ENCODE measurements around the gene PRIMPOL.
"Not testable (repeated sequence)": the region's sequence is repeated elsewhere in the genome, so short reads cannot be mapped to it uniquely, and the experiment has no call there.

Gene PRIMPOL

DNA sequence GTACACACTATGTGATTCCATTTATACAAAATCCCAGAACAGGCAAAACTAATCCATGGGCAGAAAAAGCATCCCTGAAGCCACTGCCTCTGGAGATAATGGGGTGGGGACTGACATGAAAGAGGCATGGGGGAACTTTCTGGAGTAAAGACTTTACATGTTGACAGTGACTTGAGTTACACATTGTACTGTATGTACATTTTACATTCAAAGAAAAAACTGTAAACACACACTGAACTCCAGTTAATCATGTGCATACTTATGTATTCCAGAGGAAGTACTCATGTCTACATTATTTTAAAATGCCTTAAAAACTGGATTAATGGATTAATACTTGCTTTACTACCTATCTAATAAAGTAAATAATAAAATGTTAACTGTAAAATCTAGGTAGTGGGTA is 62.8 kb downstream of the PRIMPOL start:
- no peak for DNase-seq (ENCODE audit: low read depth)

DNA sequence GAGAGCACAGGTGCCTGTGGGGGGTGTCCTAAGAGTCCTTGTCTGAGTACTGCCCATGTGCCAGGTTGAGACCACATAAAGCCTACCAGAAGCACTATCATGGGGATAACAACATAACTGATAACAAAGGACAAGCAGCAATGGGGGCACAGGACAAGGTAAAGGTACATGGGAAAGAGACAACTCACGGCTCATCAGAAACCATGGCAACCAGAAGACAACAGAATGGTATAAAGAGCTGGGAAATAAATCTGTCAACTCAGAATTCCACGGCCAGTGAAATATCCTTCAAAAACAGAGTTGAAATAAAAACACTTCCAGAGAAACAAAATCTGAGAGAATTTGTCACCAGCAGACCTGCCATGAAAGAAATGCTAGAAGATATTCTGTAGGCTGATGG is 64.3 kb downstream of the PRIMPOL start:
- no peak for DNase-seq (ENCODE audit: low read depth)

DNA sequence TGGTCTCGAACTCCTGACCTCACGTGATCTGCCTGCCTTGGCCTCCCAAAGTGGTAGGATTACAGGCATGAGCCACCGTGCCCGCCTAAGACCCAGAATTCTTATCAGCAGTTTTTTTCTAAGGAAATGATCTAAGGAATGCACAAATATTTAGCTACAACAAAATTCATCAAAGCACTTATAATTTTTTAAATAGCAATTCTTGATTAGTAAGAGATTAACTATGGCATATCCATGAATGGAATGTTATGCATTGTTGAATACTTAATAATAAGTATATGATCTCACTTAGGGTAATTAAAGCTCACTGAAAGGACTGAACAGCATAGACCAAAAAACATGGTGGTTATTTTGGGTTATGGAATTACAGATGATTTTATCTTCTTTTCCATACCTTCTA is 66.0 kb downstream of the PRIMPOL start:
- no peak for DNase-seq (ENCODE audit: low read depth)

DNA sequence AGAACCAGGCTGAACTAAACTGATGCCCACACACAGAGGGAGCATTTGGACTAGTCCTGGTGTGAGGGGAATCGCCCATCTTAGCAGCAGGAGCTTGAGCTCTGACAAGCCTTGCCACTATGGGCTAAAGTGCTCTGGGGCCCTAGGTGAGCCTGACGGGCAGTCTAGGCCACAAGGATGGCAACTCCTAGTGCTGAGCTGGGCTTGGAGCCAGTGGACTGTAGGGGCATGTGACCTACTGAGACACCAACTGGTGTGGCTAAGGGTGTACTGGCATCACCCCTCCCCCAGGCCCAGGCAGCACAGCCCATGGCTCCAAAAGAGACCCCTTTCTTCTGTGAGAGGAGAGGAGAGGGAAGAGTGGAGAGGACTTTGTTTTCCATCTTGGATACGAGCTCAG is 69.9 kb downstream of the PRIMPOL start:
- DNase-seq (ENCODE audit: low read depth) = no peak

DNA sequence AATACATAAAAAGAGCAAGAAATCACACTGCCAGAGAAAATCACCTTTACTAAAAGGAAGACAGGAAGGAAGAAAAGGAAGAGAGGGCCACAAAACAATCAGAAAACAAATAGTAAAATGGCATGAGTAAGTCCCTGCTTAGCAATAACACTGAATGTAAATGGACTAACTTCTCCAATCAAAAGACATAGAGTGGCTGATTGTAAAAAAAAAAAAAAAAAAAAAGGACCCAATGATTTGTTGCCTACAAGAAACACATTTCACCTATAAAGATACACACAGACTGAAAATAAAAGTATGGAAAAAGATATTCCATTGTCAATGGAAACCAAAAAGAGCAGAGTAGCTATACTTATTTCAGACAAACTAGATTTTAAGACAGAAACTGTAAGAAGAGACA is 71.7 kb downstream of the PRIMPOL start:
- no peak for DNase-seq (ENCODE audit: low read depth)

DNA sequence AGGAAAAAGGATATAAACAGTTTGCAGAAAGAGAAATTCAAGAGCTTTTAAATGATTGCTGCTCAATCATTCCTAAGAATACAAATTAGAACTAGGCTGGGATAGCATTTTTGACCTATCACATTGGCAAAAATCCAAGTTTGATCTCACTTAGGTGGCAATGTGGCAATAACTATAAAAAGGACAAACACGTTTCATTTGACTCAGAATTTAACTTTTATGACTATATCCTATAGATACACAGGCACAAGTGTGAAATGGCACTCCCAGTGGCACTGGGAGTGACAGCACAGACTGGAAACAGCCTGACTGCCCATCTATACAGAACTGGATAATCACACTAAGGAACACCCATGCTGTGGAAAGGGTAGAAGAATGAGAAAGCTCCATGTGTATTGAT is 73.3 kb downstream of the PRIMPOL start:
- DNase-seq (ENCODE audit: low read depth) = no peak

DNA sequence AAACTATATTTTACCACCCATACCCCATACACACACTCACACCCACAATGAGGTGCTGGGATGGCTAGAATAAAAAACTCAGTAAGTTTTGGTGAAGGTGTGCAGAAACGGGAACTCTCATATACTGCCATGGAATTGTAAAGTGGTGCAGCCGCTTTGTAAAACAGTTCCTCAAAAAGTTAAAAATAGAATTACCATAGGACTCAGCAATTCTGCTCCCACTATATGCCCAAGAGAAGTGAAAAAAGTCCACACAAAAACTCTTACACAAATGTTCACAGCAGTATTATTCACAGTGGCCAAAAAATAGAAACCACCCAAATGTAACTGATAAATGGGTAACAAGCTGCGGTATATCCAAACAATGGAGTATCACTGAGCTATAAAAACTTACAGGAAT is 77.9 kb downstream of the PRIMPOL start:
- DNase-seq (ENCODE audit: low read depth) = no peak

DNA sequence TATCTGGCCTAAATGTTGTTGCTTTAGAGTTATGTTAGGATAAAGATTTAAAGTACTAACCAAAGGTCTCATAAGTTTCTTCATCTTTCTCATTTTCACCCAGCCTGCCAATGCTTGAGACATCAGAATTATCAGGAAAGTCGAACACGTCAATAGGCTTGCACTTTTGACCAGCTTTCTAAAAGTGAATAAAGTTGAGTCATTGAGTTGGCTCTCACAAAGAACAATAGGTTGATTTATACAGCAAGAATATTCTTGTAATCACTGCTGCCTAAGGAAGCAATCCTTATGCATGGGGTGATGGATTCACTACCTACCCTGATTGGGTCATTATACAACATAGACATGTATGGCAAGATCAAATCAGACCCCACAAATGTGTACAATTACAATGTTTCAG is 79.3 kb downstream of the PRIMPOL start:
- no peak for DNase-seq (ENCODE audit: low read depth)

DNA sequence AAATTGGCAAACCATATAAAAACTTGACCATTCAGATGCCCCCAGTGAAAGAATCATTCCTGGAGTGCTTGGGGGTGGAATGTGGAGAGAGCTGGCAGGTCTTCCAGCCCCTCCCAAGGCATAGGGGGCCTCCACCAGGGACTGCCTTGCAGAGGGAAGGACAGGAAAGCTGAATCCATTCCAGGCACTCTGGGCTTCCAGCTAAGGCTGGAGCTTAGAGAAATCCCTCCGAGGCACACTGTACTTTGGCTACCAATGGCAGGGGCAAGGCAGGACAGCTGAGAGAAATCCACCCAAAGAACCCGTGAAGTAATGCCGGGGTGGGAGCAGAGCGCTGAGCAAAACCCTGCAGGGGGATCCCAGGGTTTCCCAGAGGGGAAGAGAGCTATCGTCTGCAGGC is 80.4 kb downstream of the PRIMPOL start:
- no peak for DNase-seq (ENCODE audit: low read depth)

DNA sequence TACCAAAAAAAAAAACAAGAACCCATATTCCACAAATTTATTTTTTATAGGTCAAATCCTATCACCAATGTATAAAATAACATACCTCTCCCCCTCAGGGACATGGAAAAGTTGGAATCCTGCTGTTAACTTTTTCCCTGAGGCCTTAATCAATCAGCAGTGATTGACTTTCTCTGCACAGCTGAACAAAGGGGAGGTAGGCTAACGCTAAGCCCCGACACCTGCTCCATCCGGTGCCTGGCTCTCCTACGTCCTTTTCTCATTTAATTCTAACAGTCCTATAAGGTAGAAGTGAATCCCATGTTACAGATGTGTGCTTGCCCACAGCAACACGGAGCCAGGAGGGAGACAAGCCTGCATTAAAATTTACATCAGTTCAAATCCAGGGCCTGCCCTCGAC is 81.5 kb downstream of the PRIMPOL start:
- no peak for DNase-seq (ENCODE audit: low read depth)

DNA sequence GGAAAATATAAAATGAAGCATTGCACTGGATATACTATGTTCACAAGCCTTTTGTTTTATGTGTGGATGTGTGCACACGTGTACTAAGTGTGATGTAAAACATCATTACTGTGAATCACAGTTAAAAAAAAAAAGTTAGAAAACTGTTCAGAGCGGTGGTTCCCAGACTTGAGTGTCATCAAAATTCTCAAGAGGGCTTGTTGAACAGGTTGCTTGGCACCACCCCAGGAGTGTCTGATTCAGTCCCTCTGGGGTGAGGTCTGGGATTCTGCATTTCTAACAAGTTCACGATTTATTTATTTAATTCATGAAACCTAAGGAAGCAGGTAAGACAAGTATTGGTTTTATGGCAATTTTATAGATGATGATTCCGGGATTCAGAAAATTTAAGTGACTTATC is 82.6 kb downstream of the PRIMPOL start:
- DNase-seq (ENCODE audit: low read depth) = no peak

DNA sequence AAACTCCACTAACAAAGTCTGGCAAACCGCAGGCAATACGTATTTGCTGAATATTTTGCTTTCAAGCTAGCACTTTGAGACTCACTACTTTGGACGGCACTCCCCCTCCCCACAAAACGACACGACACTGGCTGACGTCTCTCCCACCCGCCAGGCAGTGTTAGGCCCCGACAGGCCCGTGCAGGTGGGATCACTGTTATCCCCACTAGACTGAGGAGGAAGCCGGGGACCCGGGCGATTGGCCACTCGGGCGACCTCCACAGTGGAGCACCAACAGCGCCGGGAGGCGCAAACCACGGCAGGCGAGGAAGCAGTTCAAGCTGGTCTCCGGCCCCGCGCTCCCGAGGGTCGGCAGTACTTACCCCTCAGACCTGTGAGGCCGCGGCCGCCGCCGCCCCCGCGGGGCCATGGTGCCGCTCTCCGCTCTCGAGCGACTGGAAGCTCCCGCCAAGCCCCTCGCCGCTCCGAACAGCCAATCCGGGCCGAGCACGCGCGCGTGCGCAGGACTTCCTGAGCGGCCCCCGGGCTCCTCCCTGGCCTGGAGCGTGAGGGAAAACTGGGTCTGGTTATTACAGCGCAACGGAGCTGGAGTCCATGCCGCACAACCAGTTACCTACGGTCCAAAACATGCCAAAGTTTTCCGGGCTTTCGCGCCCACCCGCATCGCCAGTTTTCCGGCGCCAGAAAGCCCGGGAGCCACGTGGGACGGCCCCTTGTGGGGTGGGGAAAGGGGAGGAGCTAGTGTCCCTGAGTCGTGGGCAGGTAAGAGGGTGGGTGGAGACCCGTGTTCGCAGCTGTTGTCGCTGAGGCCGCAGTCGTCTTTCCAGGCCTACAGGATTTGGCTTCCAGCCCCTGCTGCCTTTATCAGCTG is 84.4 kb downstream of the PRIMPOL start, which contains the start of gene CENPU:
Gene CENPU, minus strand, starts transcription at position 443 of the 871 bp plus-strand sequence. Its CDS starts 34 bp downstream, at position 409.
- peak; percentile 98 for DNase-seq (ENCODE audit: low read depth)

DNA sequence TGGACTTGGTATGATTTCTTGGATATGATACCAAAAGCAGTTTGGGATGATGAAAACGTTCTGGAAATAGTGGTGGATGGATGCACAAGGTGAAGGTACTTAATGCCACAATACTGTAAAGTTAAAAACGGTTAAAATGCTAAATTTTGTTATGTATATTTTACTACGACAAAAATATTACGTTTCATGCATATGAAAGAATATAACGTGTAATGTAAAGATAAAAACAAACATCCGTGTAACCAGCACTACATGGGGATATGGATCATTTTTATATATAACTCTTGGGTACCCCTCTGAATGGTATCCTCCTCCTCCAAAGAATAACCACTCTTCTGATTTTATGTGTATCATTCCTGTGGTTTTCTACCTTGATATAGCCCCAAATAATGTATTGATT is 85.2 kb downstream of the PRIMPOL start:
- DNase-seq (ENCODE audit: low read depth) = no peak

DNA sequence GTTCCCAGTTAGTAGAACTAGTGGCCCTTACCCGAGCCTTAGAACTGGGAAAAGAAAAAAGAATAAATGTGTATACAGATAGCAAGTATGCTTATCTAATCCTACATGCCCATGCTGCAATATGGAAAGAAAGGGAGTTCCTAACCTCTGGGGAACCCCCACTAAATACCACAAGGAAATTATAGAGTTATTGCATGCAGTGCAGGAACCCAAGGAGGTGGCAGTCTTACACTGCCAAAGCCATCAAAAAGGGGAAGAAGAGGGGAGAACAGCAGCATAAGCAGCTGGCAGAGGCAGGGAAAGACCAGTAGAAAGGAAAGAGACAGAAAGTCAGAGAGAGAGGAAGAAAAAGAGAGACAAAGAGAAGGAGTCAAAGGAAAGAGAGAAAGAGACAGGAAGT is 90.0 kb downstream of the PRIMPOL start:
- DNase-seq (ENCODE audit: low read depth) = not testable (repeated sequence)

DNA sequence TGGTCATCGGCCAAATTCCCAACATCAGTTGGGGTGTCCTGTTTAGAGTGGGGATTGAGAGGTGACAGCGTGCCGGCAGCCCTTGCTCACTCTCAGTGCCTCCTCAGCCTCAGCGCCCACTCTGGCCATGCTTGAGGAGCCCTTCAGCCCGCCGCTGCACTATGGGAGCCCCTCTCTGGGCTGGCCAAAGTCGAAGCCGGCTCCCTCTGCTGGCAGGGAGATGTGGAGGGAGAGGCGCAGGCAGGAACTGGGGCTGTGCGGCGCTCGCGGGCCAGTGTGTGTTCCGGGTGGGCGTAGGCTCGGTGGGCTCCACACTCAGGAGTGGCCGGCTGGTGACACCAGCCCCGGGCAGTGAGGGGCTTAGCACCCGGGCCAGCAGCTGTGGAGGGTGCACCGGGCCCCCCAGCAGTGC is 91.4 kb downstream of the PRIMPOL start:
- no peak for DNase-seq (ENCODE audit: low read depth)

DNA sequence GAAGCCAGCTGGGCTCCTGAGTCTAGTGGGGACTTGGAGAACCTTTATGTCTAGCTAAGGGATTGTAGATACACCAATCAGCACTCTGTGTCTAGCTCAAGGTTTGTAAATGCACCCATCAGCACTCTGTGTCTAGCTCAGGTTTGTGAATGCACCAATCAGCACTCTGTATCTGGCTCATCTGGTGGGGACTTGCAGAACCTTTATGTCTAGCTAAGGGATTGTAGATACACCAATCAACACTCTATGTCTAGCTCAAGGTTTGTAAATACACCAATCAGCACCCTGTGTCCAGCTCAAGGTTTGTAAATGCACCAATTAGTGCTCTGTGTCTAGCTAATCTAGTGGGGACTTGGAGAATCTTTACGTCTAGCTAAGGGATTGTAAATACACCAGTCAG is 92.1 kb downstream of the PRIMPOL start:
- DNase-seq (ENCODE audit: low read depth) = not testable (repeated sequence)

DNA sequence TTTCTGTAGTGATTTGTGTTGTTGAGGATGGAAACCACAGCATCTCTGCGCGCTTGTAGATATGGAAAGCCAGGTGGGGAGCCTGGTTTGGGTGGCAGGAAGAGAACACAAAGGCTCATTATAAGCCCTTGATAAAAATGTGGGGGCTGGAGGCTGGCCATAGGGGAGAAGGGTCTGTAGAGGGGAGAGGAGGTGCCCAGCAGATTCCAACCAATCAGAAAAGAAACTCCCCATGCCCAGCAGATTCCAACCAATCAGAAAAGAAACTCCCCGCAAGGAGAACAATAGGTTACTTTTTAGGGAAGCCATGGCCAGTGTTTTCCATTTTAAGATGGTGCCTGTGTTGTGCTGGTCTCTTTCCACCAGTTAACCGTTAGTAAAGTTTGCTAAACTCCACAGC is 94.1 kb downstream of the PRIMPOL start:
- DNase-seq (ENCODE audit: low read depth) = no peak

DNA sequence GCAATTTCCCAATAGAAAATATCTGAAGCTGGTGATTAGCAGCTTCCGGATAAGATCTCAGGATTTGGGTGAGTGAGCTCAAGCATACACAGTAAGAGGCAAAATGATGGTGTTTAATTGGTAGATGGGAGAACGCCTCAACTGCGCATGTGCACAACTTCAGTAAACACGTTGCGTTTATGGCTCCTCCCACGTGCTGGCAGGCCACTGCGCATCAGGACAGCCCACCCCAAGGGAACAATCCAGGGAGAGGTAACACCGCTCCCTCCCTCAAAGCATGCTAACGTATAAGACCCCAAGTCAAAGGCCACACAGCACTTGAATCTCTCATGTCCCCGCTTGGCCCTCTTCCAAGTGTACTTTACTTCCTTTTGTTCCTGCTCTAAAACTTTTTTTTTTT is 94.7 kb downstream of the PRIMPOL start:
- no peak for DNase-seq (ENCODE audit: low read depth)

All from fibroblast of gingiva (primary cell).